H9 (cell line): Measurements from ENCODE around the gene ITPR1. TPM values are rescaled to one million over a fixed set of nuclear protein-coding genes. Genes with fewer than 3 reads are reported as not detected.
A peak's percentile ranks its signal among the peaks of the same experiment; 100 is the strongest.

Experiments used
- DNase-seq: peaks from one replicate; pipeline ENCODE4 v3.0.0-alpha.2; 2017
- H2AFZ ChIP-seq: one replicate; pipeline ENCODE4 v1.6.1; 2013; ENCODE audit warnings: mild to moderate bottlenecking, low read length, control low read depth, moderate library complexity
- H2AK5ac ChIP-seq: 2 replicates; pipeline ENCODE4 v1.6.1; 2013; ENCODE audit warnings: low read length, control low read depth, mixed read lengths; ENCODE audit not compliant: insufficient read length
- H2BK120ac ChIP-seq: one replicate; pipeline ENCODE4 v1.6.1; 2013; ENCODE audit warnings: low read depth, mild to moderate bottlenecking, low read length, control low read depth, inconsistent platforms; ENCODE audit not compliant: poor library complexity, severe bottlenecking
- H2BK12ac ChIP-seq: 2 replicates; pipeline ENCODE4 v1.6.1; 2013; ENCODE audit warnings: low read length, control low read depth, mixed read lengths, low read depth; ENCODE audit not compliant: insufficient read length
- H2BK15ac ChIP-seq: 2 replicates; pipeline ENCODE4 v1.6.1; 2013; ENCODE audit warnings: low read depth, low read length, control low read depth
- H2BK20ac ChIP-seq: one replicate; pipeline ENCODE4 v1.6.1; 2013; ENCODE audit warnings: low read depth, mild to moderate bottlenecking, low read length, control low read depth, inconsistent platforms; ENCODE audit not compliant: poor library complexity, severe bottlenecking
- H2BK5ac ChIP-seq: 2 replicates; pipeline ENCODE4 v1.6.1; 2013; ENCODE audit warnings: low read length, control low read depth, mixed read lengths; ENCODE audit not compliant: insufficient read length
- H3K14ac ChIP-seq: 2 replicates; pipeline ENCODE4 v1.6.1; 2013; ENCODE audit warnings: low read length, control low read depth; ENCODE audit not compliant: insufficient read depth
- H3K18ac ChIP-seq: 2 replicates; pipeline ENCODE4 v1.6.1; 2013; ENCODE audit warnings: low read depth, mild to moderate bottlenecking, mixed read lengths, low read length, control low read depth; ENCODE audit not compliant: insufficient read length
- H3K23ac ChIP-seq: 2 replicates; pipeline ENCODE4 v1.6.1; 2013; ENCODE audit warnings: low read length, control low read depth, mixed read lengths, low read depth; ENCODE audit not compliant: insufficient read length
- H3K23me2 ChIP-seq: 2 replicates; pipeline ENCODE4 v1.6.1; 2013; ENCODE audit warnings: low read depth, mild to moderate bottlenecking, mixed read lengths, low read length, control low read depth; ENCODE audit not compliant: insufficient read length, poor library complexity, severe bottlenecking
- H3K27ac ChIP-seq: 2 replicates; pipeline ENCODE4 v1.5.1; 2013; ENCODE audit warnings: low read length, control low read depth, mixed read lengths, low read depth; ENCODE audit not compliant: insufficient read length
- H3K27me3 ChIP-seq: 2 replicates; pipeline ENCODE4 v1.6.1; 2013; ENCODE audit warnings: low read length, control low read depth, inconsistent platforms; ENCODE audit not compliant: insufficient read depth
- H3K4ac ChIP-seq: 2 replicates; pipeline ENCODE4 v1.6.1; 2013; ENCODE audit warnings: low read depth, mild to moderate bottlenecking, control low read depth, inconsistent platforms, low read length, moderate library complexity
- H3K4me1 ChIP-seq: 2 replicates; pipeline ENCODE4 v1.6.1; 2013; ENCODE audit warnings: low read length, control low read depth, inconsistent platforms; ENCODE audit not compliant: insufficient read depth
- H3K4me2 ChIP-seq: 2 replicates; pipeline ENCODE4 v1.6.1; 2013; ENCODE audit warnings: low read length, control low read depth, mixed read lengths; ENCODE audit not compliant: insufficient read length, insufficient read depth
- H3K56ac ChIP-seq: 2 replicates; pipeline ENCODE4 v1.6.1; 2013; ENCODE audit warnings: low read depth, mild to moderate bottlenecking, mixed read lengths, low read length, control low read depth; ENCODE audit not compliant: insufficient read length
- H3K79me1 ChIP-seq: 2 replicates; pipeline ENCODE4 v1.6.1; 2013; ENCODE audit warnings: low read depth, mild to moderate bottlenecking, moderate library complexity, low read length, control low read depth, inconsistent platforms; ENCODE audit not compliant: insufficient read depth, poor library complexity, severe bottlenecking
- H3K79me2 ChIP-seq: 2 replicates; pipeline ENCODE4 v1.6.1; 2013; ENCODE audit warnings: low read length, control low read depth, inconsistent platforms; ENCODE audit not compliant: insufficient read depth
- H3K9ac ChIP-seq: 2 replicates; pipeline ENCODE4 v1.6.1; 2013; ENCODE audit warnings: low read length, control low read depth, mixed read lengths; ENCODE audit not compliant: insufficient read length; ENCODE audit errors: extremely low read depth
- H3K9me3 ChIP-seq: one replicate; pipeline ENCODE4 v1.6.1; 2013; ENCODE audit warnings: low read depth, low read length, inconsistent platforms; ENCODE audit not compliant: control insufficient read depth
- H3T11ph ChIP-seq: one replicate; pipeline ENCODE4 v1.6.1; 2013; ENCODE audit warnings: mild to moderate bottlenecking, low read length, control low read depth, inconsistent platforms
- H4K20me1 ChIP-seq: one replicate; pipeline ENCODE4 v1.6.1; 2013; ENCODE audit not compliant: control insufficient read depth, insufficient read length, insufficient read depth
- H4K5ac ChIP-seq: 2 replicates; pipeline ENCODE4 v1.6.1; 2013; ENCODE audit warnings: low read depth, mild to moderate bottlenecking, mixed read lengths, low read length, control low read depth; ENCODE audit not compliant: insufficient read length
- H4K8ac ChIP-seq: replicated peaks from 2 replicates; pipeline ENCODE4 v1.6.1; 2013; ENCODE audit warnings: low read length, control low read depth, mixed read lengths, low read depth; ENCODE audit not compliant: insufficient read length
- H4K91ac ChIP-seq: 2 replicates; pipeline ENCODE4 v1.6.1; 2013; ENCODE audit warnings: low read depth, mild to moderate bottlenecking, moderate library complexity, mixed read lengths, low read length, control low read depth; ENCODE audit not compliant: insufficient read length
- H3K27ac Mint-ChIP-seq, 3 experiments: 2 replicates in 2 of 3; 3 replicates in 1 of 3; pipeline ENCODE4 v1.8.0; 2020 to 2021; ENCODE audit warnings: mixed read lengths in 3 of 3, mild to moderate bottlenecking in 1 of 3, moderate library complexity in 1 of 3
- H3K27me3 Mint-ChIP-seq: 2 replicates; pipeline ENCODE4 v1.8.0; 2021; ENCODE audit warnings: low read depth, mild to moderate bottlenecking, moderate library complexity, mixed read lengths
- H3K36me3 Mint-ChIP-seq, 3 experiments: 2 replicates in 2 of 3; 3 replicates in 1 of 3; pipeline ENCODE4 v1.8.0; 2020 to 2021; ENCODE audit warnings: low read depth in 3 of 3, mixed read lengths in 3 of 3; ENCODE audit not compliant: insufficient read depth in 1 of 3
- H3K4me1 Mint-ChIP-seq, 2 experiments: 2 replicates each; pipeline ENCODE4 v1.8.0; 2020; ENCODE audit warnings: mixed read lengths in 2 of 2
- H3K4me3 Mint-ChIP-seq, 2 experiments: 2 replicates in 1 of 2; 3 replicates in 1 of 2; pipeline ENCODE4 v1.8.0; 2020 to 2021; ENCODE audit warnings: mild to moderate bottlenecking in 2 of 2, mixed read lengths in 2 of 2, moderate library complexity in 1 of 2
- H3K9me3 Mint-ChIP-seq, 2 experiments: 2 replicates in 1 of 2; 3 replicates in 1 of 2; pipeline ENCODE4 v1.8.0; 2020; ENCODE audit warnings: mild to moderate bottlenecking in 2 of 2, mixed read lengths in 2 of 2, moderate library complexity in 1 of 2
- WGBS: extraction: QIAGEN DNeasy Blood & Tissue Kit; methylation state at CpG from one replicate; pipeline ENCODE4 v1.1.7; 2013; ENCODE audit warnings: missing lambda C conversion rate, low lambda C conversion rate, mixed read lengths; ENCODE audit not compliant: insufficient read length; ENCODE audit errors: extremely low coverage; 5-methylcytosine and 5-hydroxymethylcytosine counted together
- total RNA-seq: library from RNA; stranded (reverse); gene quantifications from 2 replicates; pipeline ENCODE4 v1.2.1, GENCODE V29; 2021
- TF ChIP-seq, protein P1 (sequence below): fragments of 200-600 bp; sonication (generic); conservative IDR thresholded peaks from 3 replicates; pipeline ENCODE4 v1.8.0; 2021; ENCODE audit warnings: antibody characterized with exemption, mild to moderate bottlenecking

The ITPR1 gene
- total RNA-seq, 1 experiment from 2014 or later = 4.2 TPM

DNA sequence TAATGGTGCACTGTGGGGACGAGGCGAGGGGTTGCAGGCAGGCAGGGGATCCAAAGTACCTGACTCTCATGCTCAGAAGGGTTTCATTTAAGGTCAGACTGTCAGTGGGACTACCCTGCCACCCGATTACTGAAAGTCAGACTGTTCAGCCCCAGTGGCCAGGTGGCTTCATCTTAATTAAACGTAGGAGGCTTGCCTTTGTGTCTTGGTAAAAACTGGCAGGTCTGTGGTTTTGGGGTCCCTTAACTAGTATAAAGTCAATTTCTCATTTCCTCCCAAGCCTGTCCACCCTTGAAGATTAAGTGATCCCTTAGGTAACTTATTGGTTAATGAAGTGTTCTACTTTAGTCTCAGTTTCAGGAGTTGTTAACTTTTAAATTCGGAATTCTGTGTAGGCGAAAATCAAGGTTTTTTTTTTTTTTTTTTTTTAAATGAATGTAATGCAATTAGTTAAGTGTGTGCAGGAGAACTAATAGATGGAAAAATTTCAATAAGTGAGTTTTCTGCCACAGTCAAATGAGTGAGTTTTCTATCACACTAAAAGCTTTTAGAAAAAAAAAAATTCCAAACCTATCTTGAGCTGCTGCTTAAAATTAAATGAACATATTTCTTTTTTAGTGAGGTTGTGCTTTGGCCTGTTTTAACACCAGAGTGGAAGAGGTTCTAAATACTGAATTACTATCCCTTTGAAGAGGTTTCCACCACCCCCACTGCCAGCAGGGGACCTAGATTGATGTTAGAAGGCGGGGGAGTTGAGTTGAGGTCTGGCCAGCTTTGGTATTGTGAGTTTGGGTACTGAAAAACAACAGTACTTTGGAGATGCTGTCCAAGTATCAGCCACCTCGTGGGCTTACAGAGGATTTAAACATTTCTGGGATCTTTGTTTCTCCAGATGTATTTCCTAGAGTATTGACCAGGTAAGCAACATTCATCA lies 15.2 kb downstream of the ITPR1 start:
- H4K8ac ChIP-seq = no peak overlapping the region
- no peak overlapping the region for H2AFZ ChIP-seq
- H3K27me3 Mint-ChIP-seq = no peaks in the 10 kb centered on the region
- H3T11ph ChIP-seq = no peak overlapping the region
- DNase-seq = no peak
- H3K4me1 ChIP-seq = peaks cover 4% of the 10 kb centered on the region; the same call in 1 of the 2 replicates
- no peaks in the 10 kb centered on the region for H3K9me3 ChIP-seq
- no peaks in the 10 kb centered on the region for H3K36me3 Mint-ChIP-seq
- no CpG with 5 or more reads among the region's 8 CpGs for WGBS
- no peak overlapping the region for H2BK15ac ChIP-seq
- H3K23me2 ChIP-seq = no peaks in the 10 kb centered on the region
- no peak overlapping the region for H2AK5ac ChIP-seq
- H3K9ac ChIP-seq = no peak overlapping the region
- H3K14ac ChIP-seq = no peak overlapping the region
- H3K27ac Mint-ChIP-seq = peak overlapping the region in 1 of 3 experiments; percentile 53; a peak in 1 of 7 replicates
- H2BK20ac ChIP-seq = no peak overlapping the region
- H2BK120ac ChIP-seq = no peak overlapping the region
- H3K27me3 ChIP-seq = no peaks in the 10 kb centered on the region
- no peak overlapping the region for H4K91ac ChIP-seq
- TF ChIP-seq, protein P1, sequence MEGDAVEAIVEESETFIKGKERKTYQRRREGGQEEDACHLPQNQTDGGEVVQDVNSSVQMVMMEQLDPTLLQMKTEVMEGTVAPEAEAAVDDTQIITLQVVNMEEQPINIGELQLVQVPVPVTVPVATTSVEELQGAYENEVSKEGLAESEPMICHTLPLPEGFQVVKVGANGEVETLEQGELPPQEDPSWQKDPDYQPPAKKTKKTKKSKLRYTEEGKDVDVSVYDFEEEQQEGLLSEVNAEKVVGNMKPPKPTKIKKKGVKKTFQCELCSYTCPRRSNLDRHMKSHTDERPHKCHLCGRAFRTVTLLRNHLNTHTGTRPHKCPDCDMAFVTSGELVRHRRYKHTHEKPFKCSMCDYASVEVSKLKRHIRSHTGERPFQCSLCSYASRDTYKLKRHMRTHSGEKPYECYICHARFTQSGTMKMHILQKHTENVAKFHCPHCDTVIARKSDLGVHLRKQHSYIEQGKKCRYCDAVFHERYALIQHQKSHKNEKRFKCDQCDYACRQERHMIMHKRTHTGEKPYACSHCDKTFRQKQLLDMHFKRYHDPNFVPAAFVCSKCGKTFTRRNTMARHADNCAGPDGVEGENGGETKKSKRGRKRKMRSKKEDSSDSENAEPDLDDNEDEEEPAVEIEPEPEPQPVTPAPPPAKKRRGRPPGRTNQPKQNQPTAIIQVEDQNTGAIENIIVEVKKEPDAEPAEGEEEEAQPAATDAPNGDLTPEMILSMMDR = no peak
- no peaks in the 10 kb centered on the region for H3K79me1 ChIP-seq
- H4K5ac ChIP-seq = no peak overlapping the region
- no peak overlapping the region for H2BK12ac ChIP-seq
- no peak overlapping the region for H3K4ac ChIP-seq
- H3K79me2 ChIP-seq = no peaks in the 10 kb centered on the region
- no peak overlapping the region for H3K27ac ChIP-seq
- H3K4me3 Mint-ChIP-seq = peak overlapping the region in 1 of 2 experiments; percentile 10; a peak in 2 of 5 replicates
- no peak overlapping the region for H3K18ac ChIP-seq
- H4K20me1 ChIP-seq = no peaks in the 10 kb centered on the region
- no peak overlapping the region for H3K56ac ChIP-seq
- H3K23ac ChIP-seq = no peak overlapping the region
- H3K4me1 Mint-ChIP-seq = peaks cover 5 to 25% of the 10 kb centered on the region in 2 experiments
- no peak overlapping the region for H3K4me2 ChIP-seq
- no peaks in the 10 kb centered on the region for H3K9me3 Mint-ChIP-seq
- H2BK5ac ChIP-seq = no peak overlapping the region
